Stimulated activated CD4-positive, alpha-beta T cell treated with anti-CD3 and anti-CD28 coated beads, TNF-alpha, amount 100 ng/mL, for 4 hours (primary cell): Measurements from ENCODE around the gene GYS1.
A peak's percentile ranks its signal among the peaks of the same experiment; 100 is the strongest.
"Not testable (repeated sequence)": the region's sequence is repeated elsewhere in the genome, so short reads cannot be mapped to it uniquely, and the experiment has no call there.

ENCODE experiments used
- DNase-seq, 3 experiments: peaks; one replicate each; pipeline ENCODE4 v3.0.0-alpha.2; 2020; ENCODE audit warnings: low read depth in 3 of 3

The GYS1 gene

DNA sequence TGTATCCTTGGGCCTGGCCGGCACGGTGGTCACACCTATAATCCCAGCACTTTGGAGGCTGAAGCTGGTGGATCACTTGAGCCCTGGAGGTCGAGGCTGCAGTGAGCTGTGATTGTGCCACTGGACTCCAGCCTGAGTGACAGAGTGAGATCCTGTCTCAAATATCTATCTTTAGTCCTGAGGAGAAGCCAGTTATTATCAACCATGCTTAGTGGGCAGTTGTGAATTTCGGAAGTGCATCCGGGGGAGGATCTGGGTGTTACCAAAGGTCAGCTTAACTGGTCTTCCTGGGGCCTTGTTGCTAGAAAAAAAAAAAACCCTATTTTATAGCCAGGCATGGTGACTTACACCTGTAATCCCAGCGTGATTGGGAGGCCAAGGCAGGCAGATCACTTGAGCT is 50.0 kb downstream of the GYS1 start:
- DNase-seq, result no peak

GRCh38 chr19:48940902-48941301 is 52.2 kb downstream of the GYS1 start:
- no peak for DNase-seq

DNA sequence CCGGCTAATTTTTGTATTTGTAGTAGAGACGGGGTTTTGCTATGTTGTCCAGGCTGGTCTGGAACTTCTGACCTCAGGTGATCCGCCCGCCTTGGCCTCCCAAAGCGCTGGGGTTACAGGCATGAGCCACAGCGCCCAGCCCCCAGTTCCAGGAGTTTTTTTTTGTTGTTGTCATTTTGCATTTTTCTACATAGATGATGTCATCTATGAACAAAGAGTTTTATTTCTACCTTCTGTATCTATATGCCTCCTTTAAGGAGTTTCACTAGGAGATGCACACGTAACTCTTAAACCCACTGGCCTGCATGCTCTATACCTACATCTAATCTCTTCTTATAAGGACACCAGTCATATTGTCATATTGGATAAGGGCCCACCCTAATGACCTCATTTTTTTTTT is 54.9 kb downstream of the GYS1 start:
- DNase-seq, result no peak

DNA sequence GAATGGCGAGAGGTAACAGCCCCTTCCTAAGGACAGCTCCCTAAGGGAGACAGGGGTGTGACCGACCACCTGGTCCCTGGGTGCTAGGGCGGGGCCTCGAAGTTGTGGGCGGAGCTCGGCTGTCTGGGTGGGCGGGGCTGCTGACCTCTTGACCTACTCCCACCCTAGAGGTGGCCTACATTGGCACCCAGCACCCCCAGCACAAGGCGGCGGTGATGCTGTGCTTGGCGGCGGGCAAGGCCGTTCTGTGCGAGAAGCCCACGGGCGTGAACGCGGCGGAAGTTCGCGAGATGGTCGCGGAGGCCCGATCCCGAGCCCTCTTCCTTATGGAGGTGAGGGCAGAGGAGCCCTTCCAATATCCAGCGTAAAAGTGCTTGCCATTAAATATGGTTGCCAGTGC is 57.2 kb downstream of the GYS1 start:
- DNase-seq, result no peak

- DNase-seq, result no peak
Observed at GRCh38 chr19:48934837-48935236, 58.3 kb downstream of the GYS1 start.

DNA sequence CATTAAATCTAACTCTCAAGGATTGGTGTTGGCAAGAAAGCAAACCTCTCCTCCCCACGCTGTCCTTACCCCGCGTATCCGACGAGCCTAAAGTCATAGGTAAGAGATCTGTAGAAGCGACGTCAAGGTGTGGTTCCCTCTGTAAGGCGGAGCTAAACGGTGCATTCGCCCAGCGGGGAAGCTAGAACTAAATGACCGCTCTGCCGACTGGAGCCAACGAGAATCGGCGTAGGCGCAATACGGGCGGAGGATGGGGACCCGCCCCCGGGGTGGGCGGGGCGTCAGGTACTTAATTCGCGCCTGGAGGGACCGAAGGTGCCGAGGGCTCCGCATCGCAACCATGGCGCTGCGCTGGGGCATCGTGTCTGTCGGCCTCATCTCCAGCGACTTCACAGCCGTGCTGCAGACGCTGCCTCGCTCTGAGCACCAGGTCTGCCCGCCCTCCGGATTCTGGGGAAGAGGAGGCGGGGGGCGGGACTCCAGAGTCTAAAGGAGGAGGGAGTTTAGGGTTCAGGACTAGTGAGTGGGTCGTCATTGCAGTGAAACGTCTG is 59.7 kb downstream of the GYS1 start, which contains the start of gene DHDH:
DHDH (plus strand) TSS at position 318 of the 551 bp plus-strand sequence; CDS start at position 341, 23 bp downstream.
- DNase-seq, result peak; percentile 50 to 72 (median 66)

- no peak for DNase-seq
Observed at GRCh38 chr19:48928164-48929025, 64.7 kb downstream of the GYS1 start.

- not testable (repeated sequence) for DNase-seq
Observed at GRCh38 chr19:48927692-48928091, 65.4 kb downstream of the GYS1 start.

- no peak for DNase-seq
Observed at GRCh38 chr19:48926909-48927308, 66.2 kb downstream of the GYS1 start.

DNA sequence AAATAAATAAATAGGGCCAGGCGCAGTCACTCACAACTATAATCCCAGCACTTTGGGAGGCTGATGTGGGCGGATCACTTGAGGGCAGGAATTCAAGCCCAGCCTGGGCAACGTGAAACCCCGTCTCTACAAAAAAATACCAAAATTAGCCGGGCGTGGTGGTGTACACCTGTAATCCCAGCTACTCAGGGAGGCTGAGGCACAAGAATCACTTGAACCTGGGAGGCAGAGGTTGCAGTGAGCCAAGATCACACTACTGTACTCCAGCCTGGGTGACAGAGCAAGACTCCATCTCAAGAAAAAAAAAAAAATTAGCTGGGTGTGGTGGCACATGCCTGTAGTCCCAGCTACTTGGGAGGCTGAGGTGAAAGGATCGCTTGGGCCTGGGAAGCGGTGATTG is 67.2 kb downstream of the GYS1 start:
- DNase-seq, result not testable (repeated sequence)

DNA sequence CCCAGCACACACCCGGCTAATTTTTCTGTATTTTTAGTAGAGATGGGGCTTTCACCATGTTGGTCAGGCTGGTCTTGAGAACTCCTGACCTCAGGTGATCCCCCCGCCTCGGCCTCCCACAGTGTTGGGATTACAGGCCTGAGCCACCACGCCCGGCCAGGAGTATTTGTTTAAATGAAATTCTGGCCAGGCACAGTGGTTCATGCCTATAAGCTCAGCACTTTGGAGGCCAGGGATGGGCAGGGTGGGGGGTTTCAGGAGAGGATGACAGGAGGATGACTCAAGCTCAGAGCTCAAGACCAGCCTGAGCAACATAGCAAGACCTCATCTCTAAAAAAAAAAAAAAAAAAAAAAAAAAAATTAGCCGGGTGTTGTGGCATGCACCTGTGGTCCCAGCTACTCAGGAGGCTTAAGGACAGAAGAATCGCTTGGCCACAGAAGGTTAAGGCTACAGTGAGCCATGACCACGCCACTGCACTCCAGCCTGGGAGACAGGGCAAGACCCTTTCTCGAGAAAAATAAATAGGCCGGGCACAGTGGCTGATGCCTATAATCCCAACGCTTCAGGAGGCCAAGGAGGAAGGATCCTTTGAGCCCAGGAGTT is 67.8 kb downstream of the GYS1 start:
- no peak for DNase-seq

GRCh38 chr19:48922548-48923490 is 70.3 kb downstream of the GYS1 start:
- no peak for DNase-seq

- no peak for DNase-seq
Observed at GRCh38 chr19:48921721-48922500, 71.2 kb downstream of the GYS1 start.

- DNase-seq, result no peak
Observed at GRCh38 chr19:48920949-48921348, 72.2 kb downstream of the GYS1 start.

DNA sequence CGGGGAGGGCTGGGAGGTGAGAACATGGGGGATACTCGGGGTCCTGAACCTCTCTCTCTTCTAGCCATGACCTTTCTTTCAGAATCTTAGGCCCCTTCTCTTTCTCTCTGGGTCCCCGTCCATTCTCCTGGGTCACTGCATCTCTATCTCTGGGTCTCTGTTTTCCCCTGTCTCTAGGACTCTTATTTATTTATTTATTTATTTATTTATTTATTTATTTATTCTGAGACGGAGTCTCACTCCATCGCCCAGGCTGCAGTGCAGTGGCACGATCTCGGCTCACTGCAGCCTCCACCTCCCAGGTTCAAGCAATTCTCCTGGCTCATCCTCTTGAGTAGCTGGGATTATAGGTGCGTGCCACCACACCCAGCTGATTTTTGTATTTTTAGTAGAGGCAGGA is 73.8 kb downstream of the GYS1 start:
- DNase-seq, result not testable (repeated sequence)

DNA sequence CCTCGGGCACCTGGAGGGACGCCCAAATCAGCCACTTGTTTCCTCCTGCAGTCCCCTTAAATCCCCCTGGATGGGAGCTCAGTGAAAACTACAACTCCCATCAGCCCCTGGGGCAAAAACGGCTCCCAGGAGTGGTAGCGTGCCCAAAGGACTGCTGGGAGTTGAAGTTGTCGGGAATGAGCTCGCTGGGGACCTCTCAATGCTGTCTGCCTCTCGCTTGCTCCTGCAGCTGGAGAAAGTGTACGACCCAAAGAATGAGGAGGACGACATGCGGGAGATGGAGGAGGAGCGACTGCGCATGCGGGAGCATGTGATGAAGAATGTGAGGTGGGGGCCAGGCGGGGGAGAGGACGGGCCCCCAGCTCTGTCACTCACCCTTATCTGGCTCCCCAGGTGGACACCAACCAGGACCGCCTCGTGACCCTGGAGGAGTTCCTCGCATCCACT is 74.3 kb downstream of the GYS1 start:
- no peak for DNase-seq
